CD4-positive, alpha-beta T cell treated with Interleukin-17A for 1 hour (primary cell): ENCODE measurements around the gene HDLBP.
"Not testable (repeated sequence)": the region's sequence is repeated elsewhere in the genome, so short reads cannot be mapped to it uniquely, and the experiment has no call there.

Experiments
- DNase-seq: peaks from one replicate; pipeline ENCODE4 v3.0.0-alpha.2; 2020

The HDLBP gene

GRCh38 chr2:241302759-241303651 is 12.5 kb downstream of the HDLBP start:
- no peak for DNase-seq

GRCh38 chr2:241302083-241302482 is 13.4 kb downstream of the HDLBP start:
- DNase-seq = no peak

GRCh38 chr2:241300000-241300399 is 15.5 kb downstream of the HDLBP start:
- DNase-seq = peak; percentile 68

GRCh38 chr2:241298673-241299072 is 16.8 kb downstream of the HDLBP start:
- DNase-seq = peak; percentile 56

GRCh38 chr2:241296767-241297166 is 18.7 kb downstream of the HDLBP start:
- DNase-seq = no peak

GRCh38 chr2:241295326-241296095 is 20.0 kb downstream of the HDLBP start:
- no peak for DNase-seq

GRCh38 chr2:241293378-241293797 is 22.1 kb downstream of the HDLBP start:
- DNase-seq = not testable (repeated sequence)

GRCh38 chr2:241291977-241292376 is 23.5 kb downstream of the HDLBP start:
- no peak for DNase-seq

GRCh38 chr2:241291153-241291552 is 24.3 kb downstream of the HDLBP start:
- no peak for DNase-seq

GRCh38 chr2:241289597-241289996 is 25.9 kb downstream of the HDLBP start:
- DNase-seq = no peak

GRCh38 chr2:241289053-241289452 is 26.4 kb downstream of the HDLBP start:
- DNase-seq = no peak

GRCh38 chr2:241288324-241288888 is 27.1 kb downstream of the HDLBP start:
- no peak for DNase-seq

- no peak for DNase-seq
Measured at GRCh38 chr2:241286348-241287090, 29.0 kb downstream of the HDLBP start.

- no peak for DNase-seq
Measured at GRCh38 chr2:241285596-241285995, 29.9 kb downstream of the HDLBP start.

GRCh38 chr2:241282555-241282954 is 32.9 kb downstream of the HDLBP start:
- no peak for DNase-seq

GRCh38 chr2:241280291-241280690 is 35.2 kb downstream of the HDLBP start:
- DNase-seq = no peak

- DNase-seq = no peak
Measured at GRCh38 chr2:241279828-241280227, 35.6 kb downstream of the HDLBP start.

GRCh38 chr2:241279413-241279812 is 36.1 kb downstream of the HDLBP start:
- DNase-seq = no peak

GRCh38 chr2:241278306-241278705 is 37.2 kb downstream of the HDLBP start:
- not testable (repeated sequence) for DNase-seq

GRCh38 chr2:241275910-241276309 is 39.6 kb downstream of the HDLBP start:
- DNase-seq = no peak

- no peak for DNase-seq
Measured at GRCh38 chr2:241275504-241275903, 40.0 kb downstream of the HDLBP start.

GRCh38 chr2:241274127-241274526 is 41.3 kb downstream of the HDLBP start:
- DNase-seq = no peak
